EL (cell line): ENCODE measurements around the gene LIPI.
"Not testable (repeated sequence)": the region's sequence is repeated elsewhere in the genome, so short reads cannot be mapped to it uniquely, and the experiment has no call there.

Source experiments
- DNase-seq: peaks from one replicate; pipeline ENCODE4 v3.0.0-alpha.2; 2016

LIPI gene

GRCh38 chr21:14210738-14211137 is at the start of gene LIPI:
Gene LIPI (minus strand): TSS chr21:14210955. CDS start chr21:14210845, 110 bp downstream.
- no peak for DNase-seq

- no peak for DNase-seq
Observed at GRCh38 chr21:14260174-14260764, 49.5 kb upstream of the LIPI start.

GRCh38 chr21:14259747-14260146 is 49.0 kb upstream of the LIPI start:
- peak; percentile 24 for DNase-seq

- no peak for DNase-seq
Observed at GRCh38 chr21:14251336-14251735, 40.6 kb upstream of the LIPI start.

- DNase-seq = no peak
Observed at GRCh38 chr21:14245711-14246110, 35.0 kb upstream of the LIPI start.

GRCh38 chr21:14244911-14245310 is 34.2 kb upstream of the LIPI start:
- DNase-seq = no peak

- DNase-seq = no peak
Observed at GRCh38 chr21:14243874-14244273, 33.1 kb upstream of the LIPI start.

- no peak for DNase-seq
Observed at GRCh38 chr21:14243461-14243860, 32.7 kb upstream of the LIPI start.

GRCh38 chr21:14241297-14241696 is 30.5 kb upstream of the LIPI start:
- no peak for DNase-seq

- no peak for DNase-seq
Observed at GRCh38 chr21:14239281-14239680, 28.5 kb upstream of the LIPI start.

- no peak for DNase-seq
Observed at GRCh38 chr21:14236180-14236579, 25.4 kb upstream of the LIPI start.

GRCh38 chr21:14235101-14235500 is 24.3 kb upstream of the LIPI start:
- no peak for DNase-seq

- DNase-seq = no peak
Observed at GRCh38 chr21:14229399-14229798, 18.6 kb upstream of the LIPI start.

- DNase-seq = no peak
Observed at GRCh38 chr21:14223365-14223764, 12.6 kb upstream of the LIPI start.

GRCh38 chr21:14215971-14216641 is 5.4 kb upstream of the LIPI start, which contains the start of gene RBM11:
Gene RBM11 (plus strand): TSS chr21:14216157. CDS start chr21:14216187, 30 bp downstream.
- DNase-seq = peak; percentile 42

- DNase-seq = no peak
Observed at GRCh38 chr21:14213164-14213563, 2.4 kb upstream of the LIPI start.

- no peak for DNase-seq
Observed at GRCh38 chr21:14206222-14206621, 4.5 kb downstream of the LIPI start.

GRCh38 chr21:14166463-14167223 is 44.1 kb downstream of the LIPI start:
- DNase-seq = not testable (repeated sequence)

GRCh38 chr21:14143999-14144398 is 66.8 kb downstream of the LIPI start:
- no peak for DNase-seq

- no peak for DNase-seq
Observed at GRCh38 chr21:14124266-14124665, 86.5 kb downstream of the LIPI start.

- no peak for DNase-seq
Observed at GRCh38 chr21:14121719-14122118, 89.0 kb downstream of the LIPI start.

GRCh38 chr21:14120091-14120734 is 90.5 kb downstream of the LIPI start:
- DNase-seq = peak; percentile 12

- DNase-seq = no peak
Observed at GRCh38 chr21:14119038-14119437, 91.7 kb downstream of the LIPI start.
